Natural killer cell (primary cell): ENCODE results near the gene NR2F6. TPM values are rescaled to one million over a fixed set of nuclear protein-coding genes. Genes with fewer than 3 reads are reported as not detected.

Experiments used
- ATAC-seq, 3 donors: fragments of 150-1000 bp in 2 of 3; fragments of 200-7000 bp in 1 of 3; cut with Tn5 transposase; 1 replicate in 1 of 3; 2 replicates in 2 of 3; pipeline ENCODE4 v1.10.0; 2021; ENCODE audit warnings: mild to moderate bottlenecking in 2 of 3, moderate library complexity in 2 of 3
- DNase-seq, 2 donors: peaks; one replicate each; pipeline versions ENCODE4 v3.0.0 to v3.0.0-alpha.2; 2013 to 2021; ENCODE audit warnings: mixed read lengths in 1 of 2
- H3K27ac ChIP-seq: one replicate; pipeline ENCODE4 v1.5.1; 2013; ENCODE audit warnings: mild to moderate bottlenecking, low read length
- H3K27me3 ChIP-seq: one replicate; pipeline ENCODE4 v1.6.1; 2013; ENCODE audit warnings: low read length; ENCODE audit not compliant: control insufficient read depth, insufficient read depth
- H3K36me3 ChIP-seq: one replicate; pipeline ENCODE4 v1.6.1; 2013; ENCODE audit warnings: low read length; ENCODE audit not compliant: control insufficient read depth, insufficient read depth
- H3K4me1 ChIP-seq: one replicate; pipeline ENCODE4 v1.6.1; 2013; ENCODE audit warnings: low read length; ENCODE audit not compliant: control insufficient read depth, insufficient read depth
- H3K4me3 ChIP-seq: one replicate; pipeline ENCODE4 v1.5.1; 2013; ENCODE audit warnings: low read length
- H3K9me3 ChIP-seq: one replicate; pipeline ENCODE4 v1.6.1; 2013; ENCODE audit warnings: low read length; ENCODE audit not compliant: control insufficient read depth, insufficient read depth
- H3K27ac Mint-ChIP-seq, 2 donors: one replicate each; pipeline ENCODE4 v1.8.0; 2022; ENCODE audit warnings: mild to moderate bottlenecking in 2 of 2, mixed read lengths in 2 of 2, moderate library complexity in 1 of 2
- H3K27me3 Mint-ChIP-seq, 2 donors: one replicate each; pipeline ENCODE4 v1.8.0; 2022; ENCODE audit warnings: low read depth in 2 of 2, mixed read lengths in 2 of 2
- H3K36me3 Mint-ChIP-seq: one replicate; pipeline ENCODE4 v1.8.0; 2022; ENCODE audit warnings: mixed read lengths
- H3K4me1 Mint-ChIP-seq, 2 donors: one replicate each; pipeline ENCODE4 v1.8.0; 2022; ENCODE audit warnings: mixed read lengths in 2 of 2
- H3K4me3 Mint-ChIP-seq: one replicate; pipeline ENCODE4 v1.8.0; 2022; ENCODE audit warnings: mild to moderate bottlenecking, moderate library complexity, mixed read lengths
- H3K9me3 Mint-ChIP-seq, 2 donors: one replicate each; pipeline ENCODE4 v1.8.0; 2022; ENCODE audit warnings: mixed read lengths in 2 of 2
- WGBS: methylation state at CpG from one replicate; pipeline ENCODE4 v1.1.7; 2013; ENCODE audit warnings: missing lambda C conversion rate; ENCODE audit not compliant: insufficient coverage; 5-methylcytosine and 5-hydroxymethylcytosine counted together
- intact Hi-C: fragments of 100-400 bp; cut with micrococcal nuclease; formaldehyde crosslinking; loops from one replicate; pipeline ENCODE4 v1.14.2; 2022
- total RNA-seq, 4 donors: library from RNA; stranded (reverse); fragments of 120-200 nt in 1 of 4; gene quantifications; one replicate each; pipeline versions ENCODE4 v1.2.3 to v1.2.4, GENCODE V29; 2013 to 2022
- TF ChIP-seq, protein P1 (sequence below): fragments of 200-600 bp; IDR thresholded peaks from one replicate; pipeline ENCODE4 v1.8.0; 2022; ENCODE audit warnings: antibody characterized with exemption

NR2F6 gene
- total RNA-seq, 3 donors from 2014 or later (not counting 1 experiment from before 2014, with no cell fraction given) = 1.3 to 4.2 (median 1.8) TPM

DNA sequence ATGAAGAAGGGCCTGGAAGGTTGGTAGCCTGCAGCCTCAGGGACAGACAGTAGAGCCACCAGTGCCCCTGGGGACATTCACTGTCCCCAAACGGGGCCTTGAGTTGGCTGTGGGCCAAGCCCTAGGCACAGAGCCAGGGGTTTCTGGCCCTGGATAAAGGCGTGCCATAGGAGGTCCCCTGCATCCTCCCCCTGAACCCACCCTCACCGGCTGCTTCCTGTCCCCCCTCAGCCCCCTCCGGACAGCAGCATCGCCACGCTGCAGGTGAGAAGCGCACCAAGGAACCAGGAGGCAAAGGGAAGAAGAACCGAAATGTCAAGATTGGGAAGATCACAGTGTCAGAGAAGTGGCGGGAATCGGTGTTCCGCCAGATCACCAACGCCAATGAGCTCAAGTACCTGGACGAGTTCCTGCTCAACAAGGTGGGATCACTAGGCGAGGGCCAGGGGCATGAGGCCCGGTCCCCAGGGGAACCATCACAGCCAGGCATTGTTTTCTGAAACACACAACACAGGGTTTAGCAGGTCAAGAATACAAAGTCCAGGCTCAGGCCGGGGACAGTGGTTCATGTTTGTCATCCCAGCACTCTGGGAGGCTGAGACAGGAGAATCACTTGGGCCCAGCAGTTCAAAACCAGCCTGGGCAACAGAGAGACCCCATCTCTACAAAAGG, 45.2 kb downstream of the NR2F6 start:
- ATAC-seq (no peak), DNase-seq (no peak)
- Mint-ChIP-seq H3K4me1 (peaks cover 0 to 11% of the 10 kb centered on the region in 2 donors), H3K4me3 (no peak overlapping the region), H3K9me3 (no peaks in the 10 kb centered on the region), H3K36me3 (no peaks in the 10 kb centered on the region), H3K27me3 (no peaks in the 10 kb centered on the region), H3K27ac (no peak overlapping the region)
- no peak overlapping the region for H3K4me3 ChIP-seq
- no peaks in the 10 kb centered on the region for H3K4me1 ChIP-seq
- no peaks in the 10 kb centered on the region for H3K27me3 ChIP-seq
- intact Hi-C loops = no loop called here
- WGBS = 90% methylated on average over 16 of the region's 16 CpGs
- no peak overlapping the region for H3K27ac ChIP-seq
- H3K9me3 ChIP-seq = no peaks in the 10 kb centered on the region
- TF ChIP-seq, protein P1, sequence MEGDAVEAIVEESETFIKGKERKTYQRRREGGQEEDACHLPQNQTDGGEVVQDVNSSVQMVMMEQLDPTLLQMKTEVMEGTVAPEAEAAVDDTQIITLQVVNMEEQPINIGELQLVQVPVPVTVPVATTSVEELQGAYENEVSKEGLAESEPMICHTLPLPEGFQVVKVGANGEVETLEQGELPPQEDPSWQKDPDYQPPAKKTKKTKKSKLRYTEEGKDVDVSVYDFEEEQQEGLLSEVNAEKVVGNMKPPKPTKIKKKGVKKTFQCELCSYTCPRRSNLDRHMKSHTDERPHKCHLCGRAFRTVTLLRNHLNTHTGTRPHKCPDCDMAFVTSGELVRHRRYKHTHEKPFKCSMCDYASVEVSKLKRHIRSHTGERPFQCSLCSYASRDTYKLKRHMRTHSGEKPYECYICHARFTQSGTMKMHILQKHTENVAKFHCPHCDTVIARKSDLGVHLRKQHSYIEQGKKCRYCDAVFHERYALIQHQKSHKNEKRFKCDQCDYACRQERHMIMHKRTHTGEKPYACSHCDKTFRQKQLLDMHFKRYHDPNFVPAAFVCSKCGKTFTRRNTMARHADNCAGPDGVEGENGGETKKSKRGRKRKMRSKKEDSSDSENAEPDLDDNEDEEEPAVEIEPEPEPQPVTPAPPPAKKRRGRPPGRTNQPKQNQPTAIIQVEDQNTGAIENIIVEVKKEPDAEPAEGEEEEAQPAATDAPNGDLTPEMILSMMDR = no peak
- peaks cover 73% of the 10 kb centered on the region for H3K36me3 ChIP-seq

DNA sequence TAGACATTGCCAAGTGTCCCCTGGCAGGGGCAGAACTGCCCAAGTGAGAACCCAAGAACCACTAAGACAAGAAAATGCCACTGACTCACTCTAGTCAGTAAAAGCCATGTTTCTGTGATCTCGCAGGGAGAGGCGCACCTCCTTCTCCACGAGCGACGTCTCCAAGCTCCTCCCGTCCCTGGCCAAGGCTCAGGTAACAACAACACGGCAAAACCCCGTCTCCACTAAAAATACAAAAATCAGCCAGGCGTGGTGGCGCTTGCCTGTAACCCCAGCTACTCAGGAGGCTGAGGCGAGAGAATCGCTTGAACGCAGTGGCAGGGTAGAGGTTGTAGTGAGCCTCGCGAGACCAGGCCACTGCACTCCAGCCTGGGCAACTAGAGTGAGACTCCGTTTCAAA, 48.1 kb downstream of the NR2F6 start:
- no peaks in the 10 kb centered on the region for H3K9me3 ChIP-seq
- intact Hi-C loops = no loop called here
- Mint-ChIP-seq H3K9me3 (no peaks in the 10 kb centered on the region), H3K36me3 (no peaks in the 10 kb centered on the region), H3K4me3 (no peak overlapping the region), H3K27ac (peak overlapping the region in 1 of 2 donors; percentile 6), H3K4me1 (peaks cover 0 to 11% of the 10 kb centered on the region in 2 donors), H3K27me3 (no peaks in the 10 kb centered on the region)
- H3K27ac ChIP-seq = no peak overlapping the region
- DNase-seq (no peak), ATAC-seq (no peak)
- 93% methylated on average over 16 of the region's 16 CpGs for WGBS
- H3K4me1 ChIP-seq = no peaks in the 10 kb centered on the region
- peaks cover 82% of the 10 kb centered on the region for H3K36me3 ChIP-seq
- H3K4me3 ChIP-seq = no peak overlapping the region
- no peaks in the 10 kb centered on the region for H3K27me3 ChIP-seq
- TF ChIP-seq, protein P1 = no peak

DNA sequence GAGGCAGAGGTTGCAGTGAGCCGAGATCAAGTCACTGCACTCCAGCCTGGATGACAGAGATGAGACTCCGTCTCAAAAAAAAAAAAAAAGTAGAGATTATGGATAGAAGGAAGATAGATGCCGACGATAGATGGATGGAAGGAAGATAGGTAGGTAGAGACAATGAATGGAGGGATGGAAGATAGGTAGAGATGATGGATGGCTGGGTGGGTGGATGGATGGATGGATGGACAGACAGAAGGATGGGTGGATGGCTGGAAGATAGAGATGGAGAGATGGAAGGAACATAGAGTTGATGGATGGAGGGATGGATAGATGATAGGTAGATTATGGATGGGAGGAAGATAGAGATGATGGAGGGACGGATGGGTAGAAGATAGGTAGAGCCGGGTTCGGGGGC, 49.1 kb downstream of the NR2F6 start:
- peak overlapping the region in 1 of 2 donors; percentile 6 for H3K27ac Mint-ChIP-seq
- ATAC-seq = no peak
- no peaks in the 10 kb centered on the region for H3K4me1 ChIP-seq
- peaks cover 79% of the 10 kb centered on the region for H3K36me3 ChIP-seq
- TF ChIP-seq, protein P1 = no peak
- H3K27me3 ChIP-seq = no peaks in the 10 kb centered on the region
- no peak for DNase-seq
- H3K4me3 Mint-ChIP-seq = no peak overlapping the region
- no peaks in the 10 kb centered on the region for H3K9me3 Mint-ChIP-seq
- no peaks in the 10 kb centered on the region for H3K36me3 Mint-ChIP-seq
- peaks cover 0 to 11% of the 10 kb centered on the region in 2 donors for H3K4me1 Mint-ChIP-seq
- no peaks in the 10 kb centered on the region for H3K9me3 ChIP-seq
- WGBS = over 99% methylated on average over 7 of the region's 7 CpGs
- H3K27ac ChIP-seq = no peak overlapping the region
- H3K27me3 Mint-ChIP-seq = no peaks in the 10 kb centered on the region
- no peak overlapping the region for H3K4me3 ChIP-seq
- intact Hi-C loops = no loop called here

DNA sequence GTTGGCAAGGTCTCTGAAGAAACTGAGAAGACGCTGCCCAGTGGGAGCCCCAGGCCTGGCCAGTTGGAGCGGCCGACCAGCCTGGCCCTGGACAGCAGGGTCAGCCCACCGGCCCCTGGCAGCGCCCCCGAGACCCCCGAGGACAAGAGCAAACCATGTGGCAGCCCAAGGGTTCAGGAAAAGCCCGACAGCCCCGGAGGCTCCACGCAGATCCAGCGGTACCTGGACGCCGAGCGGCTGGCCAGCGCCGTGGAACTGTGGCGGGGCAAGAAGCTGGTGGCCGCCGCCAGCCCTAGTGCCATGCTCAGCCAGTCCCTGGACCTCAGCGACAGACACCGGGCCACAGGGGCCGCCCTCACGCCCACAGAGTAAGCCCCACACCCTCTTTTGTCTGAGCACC, 50.6 kb downstream of the NR2F6 start:
- no peaks in the 10 kb centered on the region for H3K36me3 Mint-ChIP-seq

More for the DNA sequence above, 50.6 kb downstream of the NR2F6 start:
- DNase-seq = no peak
- TF ChIP-seq, protein P1 = no peak
- Histone ChIP-seq H3K36me3 (peaks cover 78% of the 10 kb centered on the region), H3K4me3 (no peak overlapping the region), H3K4me1 (no peaks in the 10 kb centered on the region), H3K27ac (no peak overlapping the region), H3K9me3 (no peaks in the 10 kb centered on the region), H3K27me3 (no peaks in the 10 kb centered on the region)
- Mint-ChIP-seq H3K27ac (no peak overlapping the region), H3K4me1 (peaks cover 0 to 11% of the 10 kb centered on the region in 2 donors), H3K9me3 (no peaks in the 10 kb centered on the region), H3K4me3 (no peak overlapping the region), H3K27me3 (no peaks in the 10 kb centered on the region)
- ATAC-seq = no peak
- WGBS = 97% methylated on average over 23 of the region's 23 CpGs
- intact Hi-C loops = no loop called here
